Measurements from ENCODE around the gene CFAP46. TPM values are rescaled to one million over a fixed set of nuclear protein-coding genes. Genes with fewer than 3 reads are reported as not detected.

Gene CFAP46
- total and polyA plus RNA-seq, 4 donors, result 3.1 to 18.8 (median 7.1) TPM

DNA sequence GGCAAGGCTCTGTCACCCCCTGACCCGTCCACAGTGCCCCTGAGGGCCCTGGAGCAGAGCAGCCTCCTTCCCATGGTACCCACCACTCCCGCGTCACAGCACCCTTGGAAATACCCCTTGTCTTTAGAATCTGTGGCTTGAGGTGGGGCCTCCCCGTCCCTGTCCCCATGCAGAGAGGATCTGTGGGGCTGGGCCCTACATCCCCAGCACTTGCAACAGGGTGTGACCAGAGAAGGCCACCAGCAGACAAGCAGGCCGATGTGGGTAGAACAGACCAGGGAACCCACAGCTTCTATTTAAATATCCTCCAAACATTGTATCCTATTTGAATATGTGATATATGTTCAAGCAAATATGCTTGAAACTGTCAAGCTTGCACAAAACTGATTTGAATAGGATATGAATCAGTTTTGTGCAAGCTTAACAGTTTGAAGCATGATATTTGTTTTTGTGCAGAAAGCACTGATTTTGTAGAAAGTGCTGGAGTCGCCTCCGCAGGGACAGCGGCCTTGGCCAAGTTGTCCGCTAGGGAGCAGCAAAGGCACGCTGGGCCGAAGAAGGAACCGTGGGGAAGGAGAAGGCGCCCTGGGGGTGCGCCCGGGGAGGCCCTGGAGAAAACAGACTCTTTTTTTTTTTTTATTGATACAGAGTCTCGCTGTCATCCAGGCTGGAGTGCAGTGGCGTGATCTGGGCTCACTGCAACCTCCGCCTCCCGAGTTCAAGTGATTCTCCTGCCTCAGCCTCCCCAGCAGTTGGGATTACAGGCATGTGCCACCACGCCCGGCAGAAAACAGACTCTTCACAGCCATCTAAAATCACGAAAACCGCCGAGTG is 2.2 kb downstream of the CFAP46 start:
- Histone ChIP-seq H3K9ac (ENCODE audit: insufficient read depth in 1 of 2, low read length in 2 of 2) (no peak overlapping the region), H3K27me3 (ENCODE audit: control insufficient read depth in 3 of 3, insufficient read depth in 3 of 3, low read length in 2 of 3) (peaks cover 0 to 6% (median 0%) of the 10 kb centered on the region in 3 donors), H3K4me3 (no peak overlapping the region), H3K36me3 (ENCODE audit: control insufficient read depth in 4 of 4, insufficient read depth in 4 of 4, low read length in 4 of 4) (no peaks in the 10 kb centered on the region), H3K9me3 (ENCODE audit: control insufficient read depth in 4 of 4, insufficient read depth in 3 of 4, low read length in 3 of 4) (no peaks in the 10 kb centered on the region), H3K4me1 (ENCODE audit: control insufficient read depth in 5 of 5, insufficient read depth in 5 of 5, low read length in 5 of 5) (peaks cover 0 to 11% (median 2%) of the 10 kb centered on the region in 5 donors), H3K27ac (ENCODE audit: low read depth in 1 of 2, low read length in 1 of 2) (no peak overlapping the region)
- no peak for ATAC-seq (ENCODE audit: insufficient read depth, low FRiP score)
- DNase-seq, result peak; percentile 53 to 65 (median 54)
- 52 to 56% methylated on average over 24 of the region's 24 CpGs for WGBS, 2 donors
- TF ChIP-seq, protein P1, sequence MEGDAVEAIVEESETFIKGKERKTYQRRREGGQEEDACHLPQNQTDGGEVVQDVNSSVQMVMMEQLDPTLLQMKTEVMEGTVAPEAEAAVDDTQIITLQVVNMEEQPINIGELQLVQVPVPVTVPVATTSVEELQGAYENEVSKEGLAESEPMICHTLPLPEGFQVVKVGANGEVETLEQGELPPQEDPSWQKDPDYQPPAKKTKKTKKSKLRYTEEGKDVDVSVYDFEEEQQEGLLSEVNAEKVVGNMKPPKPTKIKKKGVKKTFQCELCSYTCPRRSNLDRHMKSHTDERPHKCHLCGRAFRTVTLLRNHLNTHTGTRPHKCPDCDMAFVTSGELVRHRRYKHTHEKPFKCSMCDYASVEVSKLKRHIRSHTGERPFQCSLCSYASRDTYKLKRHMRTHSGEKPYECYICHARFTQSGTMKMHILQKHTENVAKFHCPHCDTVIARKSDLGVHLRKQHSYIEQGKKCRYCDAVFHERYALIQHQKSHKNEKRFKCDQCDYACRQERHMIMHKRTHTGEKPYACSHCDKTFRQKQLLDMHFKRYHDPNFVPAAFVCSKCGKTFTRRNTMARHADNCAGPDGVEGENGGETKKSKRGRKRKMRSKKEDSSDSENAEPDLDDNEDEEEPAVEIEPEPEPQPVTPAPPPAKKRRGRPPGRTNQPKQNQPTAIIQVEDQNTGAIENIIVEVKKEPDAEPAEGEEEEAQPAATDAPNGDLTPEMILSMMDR (IDR thresholded peaks at IDR 0.05; ENCODE audit: control extremely low read depth, extremely low read depth), result peak; percentile 62

DNA sequence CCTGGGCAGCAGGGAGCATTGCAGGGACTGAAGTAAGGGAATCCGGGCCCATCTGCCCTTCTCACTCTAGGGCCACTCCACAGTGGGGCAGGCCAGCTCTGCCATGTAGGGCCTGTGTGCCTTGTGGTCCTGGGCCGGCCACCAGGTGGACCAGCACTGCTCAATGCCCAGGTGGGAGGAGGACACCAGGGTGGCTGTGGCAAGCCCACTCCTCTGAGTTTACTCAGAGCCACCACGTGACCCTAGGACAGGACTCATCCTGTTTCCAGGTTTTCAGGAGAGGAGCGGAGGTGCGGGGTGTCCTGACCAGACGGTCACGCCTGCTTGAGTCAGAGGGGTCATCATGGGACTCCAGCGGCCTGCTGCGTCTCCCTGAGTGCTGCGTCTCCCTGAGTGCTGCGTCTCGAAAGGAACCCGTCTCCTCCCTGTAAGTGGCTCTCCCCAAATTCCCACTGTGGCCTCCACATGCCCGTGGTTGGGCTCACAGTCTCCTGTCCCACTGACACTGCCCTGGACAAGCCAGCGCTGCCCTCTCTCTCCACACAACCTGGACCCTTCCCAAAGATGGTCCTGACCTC is 2.9 kb downstream of the CFAP46 start:
- H3K4me3 ChIP-seq, result no peak overlapping the region
- H3K9me3 ChIP-seq (ENCODE audit: control insufficient read depth in 4 of 4, insufficient read depth in 3 of 4, low read length in 3 of 4), result no peaks in the 10 kb centered on the region
- no peaks in the 10 kb centered on the region for H3K36me3 ChIP-seq (ENCODE audit: control insufficient read depth in 4 of 4, insufficient read depth in 4 of 4, low read length in 4 of 4)
- H3K9ac ChIP-seq (ENCODE audit: insufficient read depth in 1 of 2, low read length in 2 of 2), result no peak overlapping the region
- peaks cover 0 to 2% (median 0%) of the 10 kb centered on the region in 3 donors for H3K27me3 ChIP-seq (ENCODE audit: control insufficient read depth in 3 of 3, insufficient read depth in 3 of 3, low read length in 2 of 3)
- TF ChIP-seq, protein P1 (IDR thresholded peaks at IDR 0.05; ENCODE audit: control extremely low read depth, extremely low read depth), result no peak
- H3K4me1 ChIP-seq (ENCODE audit: control insufficient read depth in 5 of 5, insufficient read depth in 5 of 5, low read length in 5 of 5), result peaks cover 0 to 11% (median 2%) of the 10 kb centered on the region in 5 donors
- DNase-seq, result no peak
- 90 to 94% methylated on average over 15 of the region's 15 CpGs for WGBS, 2 donors
- no peak for ATAC-seq (ENCODE audit: insufficient read depth, low FRiP score)
- no peak overlapping the region for H3K27ac ChIP-seq (ENCODE audit: low read depth in 1 of 2, low read length in 1 of 2)

DNA sequence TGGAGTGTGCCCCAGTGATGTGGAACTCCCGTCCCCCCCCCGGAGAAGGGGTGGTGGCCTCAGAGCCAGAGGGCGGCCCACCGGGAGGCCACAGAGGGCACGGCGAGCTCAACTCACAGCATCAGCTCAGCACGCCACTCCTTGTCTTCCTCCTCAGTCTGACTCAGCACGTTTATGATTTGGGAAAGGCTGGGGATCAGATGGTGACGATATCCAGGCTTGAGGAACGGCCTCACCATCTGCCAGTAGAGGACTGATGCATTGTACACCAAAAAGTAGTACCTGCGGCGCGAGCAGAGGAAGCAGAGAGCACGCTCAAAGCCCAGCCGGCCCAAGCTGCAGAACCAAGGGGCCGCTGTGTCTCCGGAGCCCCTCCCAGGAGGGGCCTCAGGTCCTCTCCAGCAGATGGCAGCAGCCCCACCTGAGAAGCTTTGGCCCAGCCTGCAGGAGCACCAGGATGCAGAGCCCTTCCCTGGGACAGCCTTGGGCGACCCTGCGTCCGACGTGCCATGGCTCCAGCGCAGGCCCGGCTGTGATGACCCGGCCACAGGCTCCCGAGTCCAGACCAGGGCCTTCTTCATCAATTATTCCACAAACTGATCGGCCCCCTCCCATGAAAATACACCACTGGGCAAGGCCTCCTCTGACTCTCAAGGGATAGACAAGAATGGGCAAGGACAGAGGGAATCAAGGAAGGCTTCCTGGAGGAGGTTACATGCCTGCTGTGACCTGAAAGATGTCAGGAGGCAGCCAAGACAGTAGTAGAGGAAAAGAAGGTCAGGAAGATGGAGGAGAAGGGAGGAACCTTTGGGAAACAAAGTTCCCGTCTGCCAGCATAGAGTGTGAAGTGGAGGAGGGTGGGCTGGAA is 3.7 kb downstream of the CFAP46 start:
- no peaks in the 10 kb centered on the region for H3K36me3 ChIP-seq (ENCODE audit: control insufficient read depth in 4 of 4, insufficient read depth in 4 of 4, low read length in 4 of 4)
- DNase-seq (no peak), ATAC-seq (ENCODE audit: insufficient read depth, low FRiP score) (no peak)
- 48 to 60% methylated on average over 27 of the region's 27 CpGs for WGBS, 2 donors
- peaks cover 0 to 1% (median 0%) of the 10 kb centered on the region in 4 donors for H3K9me3 ChIP-seq (ENCODE audit: control insufficient read depth in 4 of 4, insufficient read depth in 3 of 4, low read length in 3 of 4)
- TF ChIP-seq, protein P1 (IDR thresholded peaks at IDR 0.05; ENCODE audit: control extremely low read depth, extremely low read depth), result no peak
- peaks cover 0 to 11% (median 2%) of the 10 kb centered on the region in 5 donors for H3K4me1 ChIP-seq (ENCODE audit: control insufficient read depth in 5 of 5, insufficient read depth in 5 of 5, low read length in 5 of 5)
- H3K27me3 ChIP-seq (ENCODE audit: control insufficient read depth in 3 of 3, insufficient read depth in 3 of 3, low read length in 2 of 3), result peaks cover 0 to 2% (median 0%) of the 10 kb centered on the region in 3 donors
- H3K27ac ChIP-seq (ENCODE audit: low read depth in 1 of 2, low read length in 1 of 2), result no peak overlapping the region
- H3K9ac ChIP-seq (ENCODE audit: insufficient read depth in 1 of 2, low read length in 2 of 2), result no peak overlapping the region
- H3K4me3 ChIP-seq, result no peak overlapping the region

Data from lung (tissue), 12 donors.